Retinal pigment epithelial cell (primary cell): Measurements from ENCODE around the gene TTC7B.

Source experiments
- DNase-seq: peaks from one replicate; pipeline ENCODE4 v3.0.0-alpha.2; 2010; ENCODE audit warnings: low read depth
- H3K4me3 ChIP-seq: 2 replicates; pipeline ENCODE4 v1.5.1; 2011; ENCODE audit warnings: mild to moderate bottlenecking, low read length, control low read depth, moderate library complexity
- TF ChIP-seq, protein P1 (sequence below): conservative IDR thresholded peaks from 2 replicates; pipeline ENCODE4 v1.5.1; 2011; ENCODE audit warnings: low read depth, low read length, control low read depth, inconsistent platforms

The TTC7B gene

DNA sequence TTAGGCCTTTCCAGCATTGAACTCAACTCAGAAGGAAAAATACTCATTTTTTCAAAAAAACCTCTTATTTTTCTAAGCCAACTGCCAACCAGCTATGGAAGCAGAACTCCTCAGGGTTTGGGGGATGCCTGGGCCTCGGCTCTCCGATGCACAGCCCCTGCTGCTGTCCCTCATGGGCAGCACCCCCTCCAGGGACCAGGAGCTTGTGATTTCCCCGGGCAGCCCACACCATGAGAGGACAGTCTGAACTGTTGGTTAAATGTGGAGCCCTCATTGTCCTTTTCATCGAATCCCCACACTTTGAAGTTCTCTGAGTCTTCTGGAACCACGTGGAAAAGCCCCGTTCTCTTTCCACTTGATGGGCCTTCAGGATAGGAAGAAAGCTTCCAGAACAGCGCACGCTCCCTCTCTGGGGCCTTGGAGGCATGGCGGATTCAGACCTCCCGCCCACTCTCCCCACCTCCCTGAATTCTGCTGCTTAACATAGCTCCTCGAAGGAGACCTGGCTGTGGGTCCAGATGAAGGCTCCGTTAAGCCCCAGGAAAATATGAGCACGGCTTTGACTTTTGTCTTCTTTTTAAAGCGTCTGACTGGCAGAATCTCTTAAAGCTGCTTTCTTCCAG is 262.8 kb downstream of the TTC7B start:
- no peak overlapping the region for H3K4me3 ChIP-seq
- TF ChIP-seq, protein P1, sequence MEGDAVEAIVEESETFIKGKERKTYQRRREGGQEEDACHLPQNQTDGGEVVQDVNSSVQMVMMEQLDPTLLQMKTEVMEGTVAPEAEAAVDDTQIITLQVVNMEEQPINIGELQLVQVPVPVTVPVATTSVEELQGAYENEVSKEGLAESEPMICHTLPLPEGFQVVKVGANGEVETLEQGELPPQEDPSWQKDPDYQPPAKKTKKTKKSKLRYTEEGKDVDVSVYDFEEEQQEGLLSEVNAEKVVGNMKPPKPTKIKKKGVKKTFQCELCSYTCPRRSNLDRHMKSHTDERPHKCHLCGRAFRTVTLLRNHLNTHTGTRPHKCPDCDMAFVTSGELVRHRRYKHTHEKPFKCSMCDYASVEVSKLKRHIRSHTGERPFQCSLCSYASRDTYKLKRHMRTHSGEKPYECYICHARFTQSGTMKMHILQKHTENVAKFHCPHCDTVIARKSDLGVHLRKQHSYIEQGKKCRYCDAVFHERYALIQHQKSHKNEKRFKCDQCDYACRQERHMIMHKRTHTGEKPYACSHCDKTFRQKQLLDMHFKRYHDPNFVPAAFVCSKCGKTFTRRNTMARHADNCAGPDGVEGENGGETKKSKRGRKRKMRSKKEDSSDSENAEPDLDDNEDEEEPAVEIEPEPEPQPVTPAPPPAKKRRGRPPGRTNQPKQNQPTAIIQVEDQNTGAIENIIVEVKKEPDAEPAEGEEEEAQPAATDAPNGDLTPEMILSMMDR: no peak
- DNase-seq: no peak

DNA sequence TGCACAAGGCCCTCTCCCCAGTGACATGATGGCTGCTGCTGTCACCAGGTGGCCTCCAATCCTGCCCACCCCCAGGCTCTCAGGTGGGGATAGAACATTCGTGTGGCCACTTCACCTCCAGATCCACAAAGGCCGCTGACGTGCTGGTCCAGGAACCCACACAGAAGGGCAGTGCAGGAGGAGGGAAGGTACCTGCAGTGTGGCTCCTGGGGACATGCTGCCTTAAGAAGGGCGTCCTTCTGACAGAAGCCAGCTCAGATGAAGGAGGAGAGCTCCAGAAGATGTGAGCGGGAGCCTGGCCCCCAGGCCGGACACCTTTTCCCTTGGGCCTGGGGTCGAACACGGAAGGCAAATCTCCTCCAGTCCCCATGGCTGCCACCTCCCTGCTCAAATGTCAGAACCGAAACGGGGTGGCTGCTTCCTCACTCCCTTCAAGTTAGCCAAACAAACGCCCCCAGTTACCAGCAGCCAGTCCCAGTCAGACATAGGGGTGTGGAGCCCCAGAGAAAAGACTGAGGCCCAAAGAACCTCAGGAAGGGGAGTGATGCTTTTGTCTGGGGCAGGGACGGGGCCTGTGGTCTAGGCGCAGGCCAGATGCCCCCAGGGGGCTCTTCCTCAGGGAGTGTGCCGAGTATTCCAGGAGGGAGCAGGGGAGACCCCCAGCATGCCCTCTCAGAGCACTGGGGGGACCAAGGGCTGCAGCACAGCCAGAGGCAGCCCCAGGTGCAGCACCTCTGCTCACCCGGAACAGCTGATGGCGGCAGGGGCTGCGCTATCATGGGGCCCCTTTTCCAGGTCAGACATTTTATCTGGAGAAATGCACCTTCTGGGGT is 263.5 kb downstream of the TTC7B start:
- no peak overlapping the region for H3K4me3 ChIP-seq
- TF ChIP-seq, protein P1: no peak
- no peak for DNase-seq

DNA sequence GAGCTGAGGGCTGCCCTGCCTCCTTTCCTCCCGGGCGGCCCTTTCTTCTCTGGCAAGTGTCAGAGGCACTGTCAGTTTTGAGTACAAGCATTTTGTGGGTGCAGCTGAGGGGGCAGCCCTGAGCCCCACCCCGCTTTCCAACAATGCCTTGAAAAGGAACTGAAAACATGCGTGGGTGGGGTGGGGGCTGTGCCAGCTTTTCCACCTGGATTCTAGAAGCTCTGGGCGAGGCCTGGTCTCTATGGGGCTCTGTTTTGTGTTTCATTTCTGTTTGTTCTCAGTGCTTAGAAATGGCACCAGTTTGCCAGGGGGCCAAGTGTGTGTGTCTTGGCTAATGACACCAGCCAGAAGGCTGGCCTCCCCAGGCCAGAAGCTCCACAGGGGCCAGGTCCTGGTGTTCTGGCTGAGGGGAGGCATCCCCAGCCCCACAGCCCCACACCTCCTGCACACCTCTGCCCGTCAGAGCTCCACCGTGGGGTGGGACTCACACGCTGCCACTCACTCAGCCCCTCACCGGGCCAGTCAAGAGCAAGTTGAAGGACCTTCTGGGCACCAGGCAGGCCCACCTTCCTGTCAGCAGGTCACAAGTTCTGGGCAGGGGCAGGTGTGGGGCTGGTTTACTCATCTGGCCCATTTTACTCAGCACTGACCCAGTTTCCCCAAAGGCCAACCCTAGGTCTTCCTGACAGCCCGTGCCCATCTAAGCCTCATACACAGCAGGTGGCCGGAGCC is 264.3 kb downstream of the TTC7B start:
- H3K4me3 ChIP-seq: no peak overlapping the region
- no peak for DNase-seq
- TF ChIP-seq, protein P1: no peak

DNA sequence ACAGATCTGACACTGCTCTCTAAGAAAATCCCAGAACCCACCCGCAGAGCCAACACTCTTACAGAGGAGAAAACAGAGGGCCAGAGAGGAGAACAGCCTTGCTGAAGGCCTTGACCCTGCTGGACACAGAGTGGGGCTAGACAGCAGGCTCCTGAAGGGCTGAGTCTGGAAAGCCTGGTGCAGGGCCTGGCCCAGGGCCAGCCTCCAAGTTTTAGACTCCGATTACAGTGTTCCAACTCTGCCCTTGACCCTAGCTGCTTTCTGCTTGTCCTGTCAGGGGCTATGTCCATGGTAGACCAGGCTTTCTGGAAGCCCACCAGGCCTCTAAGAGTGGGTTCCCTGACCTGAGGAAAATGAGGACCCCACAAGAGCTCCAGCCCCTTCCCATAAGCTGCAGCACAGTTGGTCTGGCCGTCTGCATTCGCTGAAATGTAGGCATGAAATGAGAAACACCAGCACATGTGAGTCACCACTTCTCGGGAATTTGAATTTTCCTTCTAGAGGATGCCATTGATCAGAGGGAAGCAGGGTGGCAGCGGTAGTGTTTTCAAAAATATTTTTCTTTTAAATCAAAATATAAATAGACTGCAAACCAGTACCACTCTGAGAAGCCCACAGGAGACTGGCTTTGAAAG is 265.0 kb downstream of the TTC7B start:
- H3K4me3 ChIP-seq: no peak overlapping the region
- TF ChIP-seq, protein P1: no peak
- DNase-seq: no peak

DNA sequence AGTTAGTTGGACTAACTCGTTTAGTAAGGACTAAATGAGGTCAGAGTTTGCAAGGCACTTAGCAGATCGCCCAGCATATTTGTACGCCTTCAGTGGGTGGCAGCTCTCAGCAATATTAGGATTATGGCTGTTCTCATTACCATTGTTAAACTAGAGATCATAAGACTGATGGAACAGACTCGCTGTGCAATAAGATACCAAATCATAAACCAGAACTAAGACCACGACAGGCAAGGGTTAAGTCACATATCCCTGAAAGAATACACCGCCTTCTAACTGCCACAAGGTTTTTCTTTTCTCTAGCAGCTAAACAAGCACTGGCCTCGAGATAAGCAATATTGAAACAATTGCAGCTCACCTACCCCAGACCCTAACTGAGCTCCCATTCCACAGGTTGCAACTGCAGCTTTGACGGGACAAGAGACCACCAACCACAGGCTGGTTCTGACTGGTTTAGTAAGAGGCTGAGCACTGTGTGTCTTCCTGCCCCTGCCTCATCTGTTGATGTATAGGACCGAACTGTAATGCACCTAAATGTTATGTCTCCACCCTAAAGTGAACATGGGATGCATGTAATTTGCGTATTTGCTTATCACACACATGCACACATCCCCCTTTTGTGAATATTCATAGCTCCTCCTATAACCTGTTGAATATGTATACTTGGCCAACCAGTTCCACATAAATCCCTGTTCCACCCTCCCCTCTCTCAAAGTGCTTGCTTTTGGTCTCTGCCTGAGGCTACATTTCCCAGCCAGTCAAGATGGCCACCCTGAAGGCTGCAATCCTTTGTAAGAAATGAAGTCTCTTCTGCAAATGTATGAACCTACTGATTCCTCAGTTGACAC is 266.2 kb downstream of the TTC7B start:
- no peak overlapping the region for H3K4me3 ChIP-seq
- TF ChIP-seq, protein P1: no peak
- DNase-seq: no peak

DNA sequence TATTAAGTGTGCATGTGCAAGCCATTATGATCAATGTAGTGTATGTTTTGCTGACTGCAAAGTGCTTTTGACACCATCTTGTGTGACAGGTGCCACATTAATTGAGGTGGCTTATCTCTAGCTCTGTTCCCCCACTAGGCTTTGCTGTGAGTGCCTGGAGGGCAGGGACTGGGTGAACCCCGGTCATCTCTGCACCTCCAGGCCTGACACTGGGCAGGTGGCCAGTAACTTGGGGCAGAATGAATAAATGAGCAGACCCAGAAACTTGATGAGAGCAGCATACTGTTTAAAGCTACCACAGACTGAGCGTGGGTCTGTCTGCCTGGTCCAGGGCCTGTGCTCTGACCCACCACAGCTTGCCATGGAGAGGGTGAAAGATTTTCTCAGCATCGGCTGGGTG is 267.8 kb downstream of the TTC7B start:
- TF ChIP-seq, protein P1: no peak
- no peak overlapping the region for H3K4me3 ChIP-seq
- DNase-seq: no peak
